ENCODE measurements around the gene APBA2.

APBA2 gene

GRCh38 chr15:29142129-29142747 lies 256.5 kb downstream of the APBA2 start (continued):
- no peak for TF ChIP-seq ZNF629 (tag by site-specific recombination; IDR thresholded peaks at IDR 0.05)

- ChIA-PET POLR2A (no interaction called here), CTCF (no interaction called here)
- Histone ChIP-seq H3K9me3 (ENCODE audit: control insufficient read depth, insufficient read depth, low read depth, low read length) (no peaks in the 10 kb centered on the region), H3K27ac (ENCODE audit: extremely low read depth, low read depth, low read length) (no peak overlapping the region), H3K4me1 (ENCODE audit: control insufficient read depth, insufficient read depth, low read length) (no peaks in the 10 kb centered on the region), H3K36me3 (ENCODE audit: control insufficient read depth in 2 of 2, insufficient read depth in 1 of 2, low read length in 2 of 2) (no peaks in the 10 kb centered on the region), H3K4me3 (ENCODE audit: low read depth, low read length) (no peak overlapping the region)
- TF ChIP-seq ZNF10 (tag by site-specific recombination; IDR thresholded peaks at IDR 0.05) (no peak), HOXC10 (CRISPR knock-in tag; IDR thresholded peaks at IDR 0.05) (no peak), ZNF350 (tag by site-specific recombination; IDR thresholded peaks at IDR 0.05) (no peak), ELK4 (IDR thresholded peaks at IDR 0.05; ENCODE audit: borderline replicate concordance, low read depth, low read length) (no peak), ZNF174 (tag by site-specific recombination; IDR thresholded peaks at IDR 0.05) (no peak), ZNF785 (tag by site-specific recombination; IDR thresholded peaks at IDR 0.05) (no peak), ZNF626 (tag by site-specific recombination; IDR thresholded peaks at IDR 0.05) (no peak), GLI4 (tag by site-specific recombination; IDR thresholded peaks at IDR 0.05) (no peak), ZNF311 (tag by site-specific recombination; IDR thresholded peaks at IDR 0.05; ENCODE audit: borderline replicate concordance) (no peak), ZNF658 (tag by site-specific recombination; IDR thresholded peaks at IDR 0.05) (no peak), ZNF394 (tag by site-specific recombination; IDR thresholded peaks at IDR 0.05; ENCODE audit: borderline replicate concordance) (no peak), TRIM28 (IDR thresholded peaks at IDR 0.05; ENCODE audit: borderline replicate concordance, low read length) (no peak), YY1 (tag by site-specific recombination; IDR thresholded peaks at IDR 0.05) (no peak), ZNF544 (tag by site-specific recombination; IDR thresholded peaks at IDR 0.05) (no peak), ZNF341 (tag by site-specific recombination; IDR thresholded peaks at IDR 0.05; ENCODE audit: low read depth) (no peak), SP7 (tag by site-specific recombination; IDR thresholded peaks at IDR 0.05) (no peak)
- TF ChIP-seq, protein P1, sequence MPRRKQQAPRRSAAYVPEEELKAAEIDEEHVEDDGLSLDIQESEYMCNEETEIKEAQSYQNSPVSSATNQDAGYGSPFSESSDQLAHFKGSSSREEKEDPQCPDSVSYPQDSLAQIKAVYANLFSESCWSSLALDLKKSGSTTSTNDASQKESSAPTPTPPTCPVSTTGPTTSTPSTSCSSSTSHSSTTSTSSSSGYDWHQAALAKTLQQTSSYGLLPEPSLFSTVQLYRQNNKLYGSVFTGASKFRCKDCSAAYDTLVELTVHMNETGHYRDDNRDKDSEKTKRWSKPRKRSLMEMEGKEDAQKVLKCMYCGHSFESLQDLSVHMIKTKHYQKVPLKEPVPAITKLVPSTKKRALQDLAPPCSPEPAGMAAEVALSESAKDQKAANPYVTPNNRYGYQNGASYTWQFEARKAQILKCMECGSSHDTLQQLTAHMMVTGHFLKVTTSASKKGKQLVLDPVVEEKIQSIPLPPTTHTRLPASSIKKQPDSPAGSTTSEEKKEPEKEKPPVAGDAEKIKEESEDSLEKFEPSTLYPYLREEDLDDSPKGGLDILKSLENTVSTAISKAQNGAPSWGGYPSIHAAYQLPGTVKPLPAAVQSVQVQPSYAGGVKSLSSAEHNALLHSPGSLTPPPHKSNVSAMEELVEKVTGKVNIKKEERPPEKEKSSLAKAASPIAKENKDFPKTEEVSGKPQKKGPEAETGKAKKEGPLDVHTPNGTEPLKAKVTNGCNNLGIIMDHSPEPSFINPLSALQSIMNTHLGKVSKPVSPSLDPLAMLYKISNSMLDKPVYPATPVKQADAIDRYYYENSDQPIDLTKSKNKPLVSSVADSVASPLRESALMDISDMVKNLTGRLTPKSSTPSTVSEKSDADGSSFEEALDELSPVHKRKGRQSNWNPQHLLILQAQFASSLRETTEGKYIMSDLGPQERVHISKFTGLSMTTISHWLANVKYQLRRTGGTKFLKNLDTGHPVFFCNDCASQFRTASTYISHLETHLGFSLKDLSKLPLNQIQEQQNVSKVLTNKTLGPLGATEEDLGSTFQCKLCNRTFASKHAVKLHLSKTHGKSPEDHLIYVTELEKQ (tag by site-specific recombination; IDR thresholded peaks at IDR 0.05; ENCODE audit: borderline replicate concordance) = no peak
These were observed 257.5 kb downstream of the APBA2 start for GRCh38 chr15:29143293-29143692.

DNA sequence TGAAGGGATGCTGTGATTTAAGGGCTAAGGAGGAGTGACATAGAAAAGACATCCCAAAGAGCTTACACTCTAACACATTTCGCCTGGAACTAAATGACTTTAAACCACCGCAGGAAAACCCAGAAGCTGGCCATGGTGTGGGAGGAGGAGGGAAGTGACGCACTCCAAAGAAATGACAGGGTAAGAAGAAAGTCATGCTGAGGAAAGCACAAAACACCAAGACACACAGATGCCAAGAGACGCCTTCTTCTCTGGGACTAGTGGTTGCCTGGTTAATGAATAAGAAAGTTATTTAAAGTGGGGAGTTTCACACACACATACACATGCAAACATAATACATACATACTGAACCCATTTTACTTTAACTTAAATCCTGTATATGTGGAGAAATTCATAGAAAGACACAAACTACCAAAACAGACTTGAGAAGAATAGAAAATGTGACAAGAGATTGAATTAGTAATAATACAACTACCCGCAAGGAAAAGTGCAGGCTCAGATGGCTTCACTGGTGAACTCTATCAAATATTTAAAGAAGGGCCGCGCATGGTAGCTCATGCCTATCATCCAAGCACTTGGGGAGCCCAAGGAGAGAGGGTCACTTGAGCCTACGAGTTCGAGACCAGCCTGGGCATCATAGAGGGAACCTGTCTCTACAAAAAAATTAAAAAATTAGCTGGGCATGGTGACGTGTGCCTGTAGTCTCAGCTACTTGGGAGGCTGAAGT lies 258.3 kb downstream of the APBA2 start:
- POLR2A ChIA-PET = no interaction called here

More for the DNA sequence above, 258.3 kb downstream of the APBA2 start:
- TF ChIP-seq ZNF521 (tag by site-specific recombination; IDR thresholded peaks at IDR 0.05) (no peak), ZNF221 (tag by site-specific recombination; IDR thresholded peaks at IDR 0.05; ENCODE audit: borderline replicate concordance) (no peak), ZNF571 (tag by site-specific recombination; IDR thresholded peaks at IDR 0.05) (no peak), ZFHX2 (tag by site-specific recombination; conservative IDR thresholded peaks at IDR 0.05) (no peak), AEBP2 (tag by site-specific recombination; IDR thresholded peaks at IDR 0.05; ENCODE audit: borderline replicate concordance) (no peak), ZSCAN16 (tag by site-specific recombination; IDR thresholded peaks at IDR 0.05) (no peak), RBAK (tag by site-specific recombination; IDR thresholded peaks at IDR 0.05) (no peak), ZNF658 (tag by site-specific recombination; IDR thresholded peaks at IDR 0.05) (no peak), ZFP41 (tag by site-specific recombination; IDR thresholded peaks at IDR 0.05; ENCODE audit: borderline replicate concordance) (no peak), ZNF133 (tag by site-specific recombination; IDR thresholded peaks at IDR 0.05) (no peak), YY2 (tag by site-specific recombination; IDR thresholded peaks at IDR 0.05) (no peak)
- no peaks in the 10 kb centered on the region for H3K36me3 ChIP-seq (ENCODE audit: control insufficient read depth in 2 of 2, insufficient read depth in 1 of 2, low read length in 2 of 2)
- CTCF ChIA-PET = interaction anchor here (0.5 kb wide), 1 partner anchor 504 kb away, joined by 3 read pairs; no protein-coding TSS in a partner anchor
- no peaks in the 10 kb centered on the region for H3K9me3 ChIP-seq (ENCODE audit: control insufficient read depth, insufficient read depth, low read depth, low read length)
- no peaks in the 10 kb centered on the region for H3K4me1 ChIP-seq (ENCODE audit: control insufficient read depth, insufficient read depth, low read length)
- no peak overlapping the region for H3K27ac ChIP-seq (ENCODE audit: extremely low read depth, low read depth, low read length)
- H3K4me3 ChIP-seq (ENCODE audit: low read depth, low read length) = no peak overlapping the region
